HL-60 (cell line): ENCODE results near the gene CYTH1.

Source experiments
- DNase-seq, 2 experiments: peaks; one replicate each; pipeline ENCODE4 v3.0.0-alpha.2; 2010 to 2020; ENCODE audit warnings: low read depth in 1 of 2, low spot score in 1 of 2
- H3K27ac ChIP-seq: fragments of 250-450 bp; sonication (Bioruptor Pico); replicated peaks from 2 replicates; pipeline ENCODE4 v1.5.1; 2020; ENCODE audit warnings: mild to moderate bottlenecking, moderate library complexity
- H3K27me3 ChIP-seq: fragments of 250-450 bp; sonication (Bioruptor Pico); 2 replicates; pipeline ENCODE4 v1.5.1; 2021; ENCODE audit warnings: mild to moderate bottlenecking, moderate library complexity; ENCODE audit not compliant: insufficient read depth, poor library complexity, severe bottlenecking
- H3K4me3 ChIP-seq: replicated peaks from 2 replicates; pipeline ENCODE4 v1.5.1; 2011; ENCODE audit warnings: mild to moderate bottlenecking, control low read depth, low read length; ENCODE audit not compliant: insufficient read depth
- GABPA ChIP-seq: IDR thresholded peaks from 2 replicates; pipeline ENCODE4 v1.6.1; 2012; ENCODE audit warnings: low read depth
- POLR2AphosphoS5 ChIP-seq: IDR thresholded peaks from 2 replicates; pipeline ENCODE4 v1.6.1; 2012; ENCODE audit warnings: low read depth
- SPI1 ChIP-seq: IDR thresholded peaks from 2 replicates; pipeline ENCODE4 v1.6.1; 2012; ENCODE audit warnings: low read depth, mild to moderate bottlenecking, borderline replicate concordance
- TF ChIP-seq, protein P1 (sequence below): IDR thresholded peaks from 2 replicates; pipeline ENCODE4 v1.6.1; 2012; ENCODE audit warnings: low read depth; ENCODE audit not compliant: insufficient replicate concordance
- TF ChIP-seq, protein P2 (sequence below): IDR thresholded peaks from one replicate; pipeline ENCODE4 v1.5.1; 2011; ENCODE audit warnings: low read length, control low read depth, inconsistent platforms; ENCODE audit not compliant: insufficient read depth

The CYTH1 gene

GRCh38 chr17:78687944-78688343, 94.1 kb downstream of the CYTH1 start:
- no peak overlapping the region for H3K27ac ChIP-seq
- no peak for DNase-seq
- no peak overlapping the region for H3K4me3 ChIP-seq
- no peaks in the 10 kb centered on the region for H3K27me3 ChIP-seq
- TF ChIP-seq GABPA (no peak), POLR2AphosphoS5 (no peak), SPI1 (no peak)
- TF ChIP-seq, protein P1, sequence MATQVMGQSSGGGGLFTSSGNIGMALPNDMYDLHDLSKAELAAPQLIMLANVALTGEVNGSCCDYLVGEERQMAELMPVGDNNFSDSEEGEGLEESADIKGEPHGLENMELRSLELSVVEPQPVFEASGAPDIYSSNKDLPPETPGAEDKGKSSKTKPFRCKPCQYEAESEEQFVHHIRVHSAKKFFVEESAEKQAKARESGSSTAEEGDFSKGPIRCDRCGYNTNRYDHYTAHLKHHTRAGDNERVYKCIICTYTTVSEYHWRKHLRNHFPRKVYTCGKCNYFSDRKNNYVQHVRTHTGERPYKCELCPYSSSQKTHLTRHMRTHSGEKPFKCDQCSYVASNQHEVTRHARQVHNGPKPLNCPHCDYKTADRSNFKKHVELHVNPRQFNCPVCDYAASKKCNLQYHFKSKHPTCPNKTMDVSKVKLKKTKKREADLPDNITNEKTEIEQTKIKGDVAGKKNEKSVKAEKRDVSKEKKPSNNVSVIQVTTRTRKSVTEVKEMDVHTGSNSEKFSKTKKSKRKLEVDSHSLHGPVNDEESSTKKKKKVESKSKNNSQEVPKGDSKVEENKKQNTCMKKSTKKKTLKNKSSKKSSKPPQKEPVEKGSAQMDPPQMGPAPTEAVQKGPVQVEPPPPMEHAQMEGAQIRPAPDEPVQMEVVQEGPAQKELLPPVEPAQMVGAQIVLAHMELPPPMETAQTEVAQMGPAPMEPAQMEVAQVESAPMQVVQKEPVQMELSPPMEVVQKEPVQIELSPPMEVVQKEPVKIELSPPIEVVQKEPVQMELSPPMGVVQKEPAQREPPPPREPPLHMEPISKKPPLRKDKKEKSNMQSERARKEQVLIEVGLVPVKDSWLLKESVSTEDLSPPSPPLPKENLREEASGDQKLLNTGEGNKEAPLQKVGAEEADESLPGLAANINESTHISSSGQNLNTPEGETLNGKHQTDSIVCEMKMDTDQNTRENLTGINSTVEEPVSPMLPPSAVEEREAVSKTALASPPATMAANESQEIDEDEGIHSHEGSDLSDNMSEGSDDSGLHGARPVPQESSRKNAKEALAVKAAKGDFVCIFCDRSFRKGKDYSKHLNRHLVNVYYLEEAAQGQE, result no peak
- TF ChIP-seq, protein P2, sequence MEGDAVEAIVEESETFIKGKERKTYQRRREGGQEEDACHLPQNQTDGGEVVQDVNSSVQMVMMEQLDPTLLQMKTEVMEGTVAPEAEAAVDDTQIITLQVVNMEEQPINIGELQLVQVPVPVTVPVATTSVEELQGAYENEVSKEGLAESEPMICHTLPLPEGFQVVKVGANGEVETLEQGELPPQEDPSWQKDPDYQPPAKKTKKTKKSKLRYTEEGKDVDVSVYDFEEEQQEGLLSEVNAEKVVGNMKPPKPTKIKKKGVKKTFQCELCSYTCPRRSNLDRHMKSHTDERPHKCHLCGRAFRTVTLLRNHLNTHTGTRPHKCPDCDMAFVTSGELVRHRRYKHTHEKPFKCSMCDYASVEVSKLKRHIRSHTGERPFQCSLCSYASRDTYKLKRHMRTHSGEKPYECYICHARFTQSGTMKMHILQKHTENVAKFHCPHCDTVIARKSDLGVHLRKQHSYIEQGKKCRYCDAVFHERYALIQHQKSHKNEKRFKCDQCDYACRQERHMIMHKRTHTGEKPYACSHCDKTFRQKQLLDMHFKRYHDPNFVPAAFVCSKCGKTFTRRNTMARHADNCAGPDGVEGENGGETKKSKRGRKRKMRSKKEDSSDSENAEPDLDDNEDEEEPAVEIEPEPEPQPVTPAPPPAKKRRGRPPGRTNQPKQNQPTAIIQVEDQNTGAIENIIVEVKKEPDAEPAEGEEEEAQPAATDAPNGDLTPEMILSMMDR, result no peak

- DNase-seq, result no peak
- H3K27me3 ChIP-seq, result no peaks in the 10 kb centered on the region
- no peak overlapping the region for H3K4me3 ChIP-seq
- no peak overlapping the region for H3K27ac ChIP-seq
- TF ChIP-seq POLR2AphosphoS5 (no peak), SPI1 (no peak), GABPA (no peak)
- TF ChIP-seq, protein P1, result no peak
Observed at GRCh38 chr17:78687125-78687524, 94.9 kb downstream of the CYTH1 start.

DNA sequence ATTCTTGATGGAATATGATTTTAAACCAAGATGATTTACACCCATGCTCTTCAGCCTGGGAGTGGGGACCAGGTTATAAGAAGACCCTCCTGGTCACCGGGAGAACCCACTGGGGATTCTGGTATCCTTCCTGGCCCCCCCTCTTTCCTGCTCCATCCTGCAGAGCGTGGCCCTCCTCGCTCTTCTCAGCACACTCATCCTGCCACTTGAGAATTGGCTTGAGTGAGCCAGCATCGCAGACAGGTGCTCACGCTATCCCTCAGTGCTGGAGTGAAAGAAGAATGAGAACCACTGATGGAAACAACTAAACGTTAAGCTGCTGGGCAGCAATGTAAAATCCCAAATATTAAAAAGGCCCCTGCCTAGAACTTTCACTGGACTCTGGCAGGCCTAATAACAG, 98.0 kb downstream of the CYTH1 start:
- H3K27ac ChIP-seq, result no peak overlapping the region
- DNase-seq, result no peak
- no peaks in the 10 kb centered on the region for H3K27me3 ChIP-seq
- TF ChIP-seq GABPA (no peak), SPI1 (no peak), POLR2AphosphoS5 (no peak)
- TF ChIP-seq, protein P1, result no peak
- H3K4me3 ChIP-seq, result no peak overlapping the region

DNA sequence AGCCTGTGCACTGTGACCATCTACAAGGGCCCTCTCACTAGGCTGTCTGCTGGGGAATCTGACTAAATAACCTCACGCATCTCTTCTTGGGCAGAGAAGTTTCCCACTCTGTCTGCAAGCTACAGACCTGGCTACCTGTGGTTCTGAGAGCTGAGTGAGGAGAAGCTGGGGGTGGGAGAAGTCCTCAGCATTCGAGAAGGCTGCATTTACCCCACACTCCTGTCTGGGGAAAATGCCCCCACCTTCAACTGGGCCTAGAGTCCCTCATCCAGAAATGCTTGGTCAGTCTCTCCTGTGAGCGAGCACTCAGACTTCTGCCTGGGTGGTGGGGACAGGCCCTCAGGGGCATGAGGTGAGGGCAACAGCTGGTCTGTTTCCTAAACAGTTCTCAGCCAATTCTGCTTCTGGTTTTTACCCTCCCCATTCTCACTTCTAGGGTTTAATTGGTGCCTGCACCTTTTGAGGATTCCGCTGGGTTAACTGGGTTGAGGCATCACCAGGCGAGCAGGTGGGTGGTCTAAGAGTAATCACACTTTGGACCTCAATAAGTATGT, 98.6 kb downstream of the CYTH1 start:
- no peak overlapping the region for H3K4me3 ChIP-seq
- H3K27ac ChIP-seq, result no peak overlapping the region
- no peaks in the 10 kb centered on the region for H3K27me3 ChIP-seq
- no peak for TF ChIP-seq GABPA
- TF ChIP-seq, protein P2, result no peak
- TF ChIP-seq, protein P1, result no peak
- no peak for TF ChIP-seq SPI1
- no peak for TF ChIP-seq POLR2AphosphoS5
- no peak for DNase-seq
